HPDE6-E6E7 (cell line): Measurements from ENCODE around the gene FOXF2.

Source experiments
- DNase-seq: peaks from one replicate; pipeline ENCODE4 v3.0.0; 2011; ENCODE audit warnings: missing footprints; ENCODE audit errors: extremely low spot score

Gene FOXF2

DNA sequence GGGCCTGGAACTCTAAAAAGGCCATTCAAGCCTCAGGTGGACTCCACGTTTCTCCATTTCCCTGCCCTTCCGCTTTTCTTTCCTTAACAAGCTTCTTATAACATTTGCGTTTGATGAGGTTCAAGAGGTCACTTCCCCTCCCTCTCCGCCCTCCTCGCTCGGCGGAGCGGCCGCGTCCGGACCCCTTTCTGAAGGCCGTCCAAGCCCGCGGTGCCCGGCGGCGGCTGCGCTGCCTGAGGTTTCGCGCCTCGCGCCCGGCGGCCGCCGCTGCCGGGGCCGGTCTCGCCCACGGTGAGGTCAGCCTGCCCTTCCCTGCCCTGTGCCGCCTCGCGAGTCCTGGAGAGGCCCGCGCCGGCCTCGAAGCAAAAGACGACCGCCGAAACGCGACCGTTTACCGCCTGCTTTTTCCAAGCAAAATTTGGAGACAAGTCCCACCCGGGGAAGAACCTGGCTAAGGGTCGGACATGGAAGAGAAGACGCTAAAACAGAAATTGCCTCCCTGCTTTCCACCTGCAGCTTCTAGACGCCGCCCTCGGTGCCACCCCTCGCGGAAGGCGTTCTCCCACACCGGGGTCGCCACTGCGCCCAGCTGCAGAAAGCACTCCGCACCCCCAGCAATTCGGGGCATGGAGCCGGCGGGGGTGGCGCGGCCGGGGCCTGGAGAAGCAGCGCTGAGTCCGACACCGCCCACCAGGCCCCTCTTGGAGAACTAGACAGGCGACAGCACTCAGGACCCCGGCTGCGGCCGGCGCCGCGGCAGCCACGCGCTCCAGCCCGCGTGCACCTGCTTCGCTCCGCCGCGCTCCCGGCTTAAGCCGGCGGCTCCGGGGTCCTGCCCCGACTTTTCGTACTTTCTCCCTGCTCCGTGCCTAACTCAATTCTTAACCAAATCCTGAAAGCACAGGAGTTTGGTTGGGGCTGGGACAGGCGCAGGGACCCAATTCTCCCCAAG is 11.0 kb upstream of the FOXF2 start:
- no peak for DNase-seq

DNA sequence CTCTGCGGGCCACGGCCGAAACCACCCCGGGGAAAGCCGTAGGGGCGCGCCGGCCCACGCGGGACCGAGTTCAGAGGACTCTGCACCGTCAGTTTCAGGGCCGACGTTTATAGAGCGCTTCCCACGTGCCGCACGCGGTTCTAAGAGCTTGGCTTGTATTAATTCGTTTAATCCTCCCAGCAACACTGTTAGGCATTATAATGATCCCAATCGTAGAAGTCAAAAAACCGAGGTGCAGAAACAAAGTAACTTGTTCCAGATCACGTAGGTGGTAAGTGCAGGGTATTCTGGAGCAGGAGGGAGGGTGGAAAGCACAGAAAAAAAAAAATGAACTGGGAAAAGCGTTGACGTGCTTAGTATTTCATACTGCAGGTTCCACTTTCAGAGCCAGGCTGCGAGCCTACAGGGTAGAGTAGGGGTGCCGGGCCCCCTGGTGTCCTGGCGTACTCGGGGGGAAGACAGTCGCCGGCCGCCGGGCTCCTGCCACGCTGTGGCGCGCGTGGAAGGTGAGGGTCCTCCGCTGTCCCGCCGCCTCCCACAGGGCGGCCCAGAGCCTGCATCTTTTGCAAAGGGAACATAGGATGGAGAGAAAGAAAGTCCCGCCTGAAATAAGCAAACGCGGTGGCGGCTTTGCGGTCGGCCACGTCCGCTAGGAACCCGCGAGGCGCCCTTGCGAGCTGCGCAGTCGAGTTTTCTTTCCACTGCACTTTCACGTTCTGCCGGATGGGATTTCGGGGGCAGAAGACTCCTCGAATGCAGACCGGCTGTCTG is 10.2 kb upstream of the FOXF2 start:
- DNase-seq = no peak

GRCh38 chr6:1379788-1380147 is 9.6 kb upstream of the FOXF2 start:
- DNase-seq = no peak

GRCh38 chr6:1380625-1381427 is 8.6 kb upstream of the FOXF2 start:
- DNase-seq = no peak

DNA sequence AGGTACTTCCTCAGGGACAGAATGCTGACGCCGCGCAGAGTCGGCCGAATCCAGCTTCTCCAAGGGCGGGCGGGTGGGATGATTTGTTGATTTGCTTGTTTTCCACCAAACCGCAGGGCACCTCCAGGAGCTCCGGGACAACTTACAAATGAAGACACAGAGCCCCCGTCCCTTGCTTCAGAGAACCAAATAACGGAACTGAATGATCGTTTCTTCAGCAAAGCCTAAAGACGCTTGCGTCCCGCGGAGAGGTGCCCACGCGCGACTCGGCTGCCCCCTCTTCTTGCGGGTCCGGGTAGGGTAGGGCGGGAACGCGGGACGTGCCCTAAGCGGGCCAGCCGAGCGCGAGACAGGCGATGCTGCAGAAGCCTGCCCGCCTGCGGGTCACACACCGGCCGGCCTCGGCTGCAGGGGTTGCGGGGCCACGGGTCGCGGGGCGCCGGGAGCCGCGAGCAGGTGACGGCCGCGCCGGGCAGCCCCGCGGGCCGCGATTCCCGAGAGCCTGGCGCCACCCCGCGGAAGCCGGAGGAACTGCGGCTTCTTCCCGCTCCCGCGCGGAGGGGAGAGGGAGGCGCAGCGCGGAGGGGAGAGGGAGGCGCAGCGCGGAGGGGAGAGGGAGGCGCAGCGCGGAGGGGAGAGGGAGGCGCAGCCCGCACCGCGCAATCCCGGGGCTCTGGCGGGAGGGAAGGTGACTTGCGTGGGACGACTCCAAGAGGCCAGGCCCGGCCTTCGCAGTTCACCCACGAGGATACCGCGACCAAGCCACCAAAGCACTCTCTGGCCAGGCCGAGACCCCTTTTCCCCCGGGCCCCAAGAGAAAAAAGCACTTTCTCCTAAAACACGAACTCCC is 7.7 kb upstream of the FOXF2 start:
- no peak for DNase-seq

DNA sequence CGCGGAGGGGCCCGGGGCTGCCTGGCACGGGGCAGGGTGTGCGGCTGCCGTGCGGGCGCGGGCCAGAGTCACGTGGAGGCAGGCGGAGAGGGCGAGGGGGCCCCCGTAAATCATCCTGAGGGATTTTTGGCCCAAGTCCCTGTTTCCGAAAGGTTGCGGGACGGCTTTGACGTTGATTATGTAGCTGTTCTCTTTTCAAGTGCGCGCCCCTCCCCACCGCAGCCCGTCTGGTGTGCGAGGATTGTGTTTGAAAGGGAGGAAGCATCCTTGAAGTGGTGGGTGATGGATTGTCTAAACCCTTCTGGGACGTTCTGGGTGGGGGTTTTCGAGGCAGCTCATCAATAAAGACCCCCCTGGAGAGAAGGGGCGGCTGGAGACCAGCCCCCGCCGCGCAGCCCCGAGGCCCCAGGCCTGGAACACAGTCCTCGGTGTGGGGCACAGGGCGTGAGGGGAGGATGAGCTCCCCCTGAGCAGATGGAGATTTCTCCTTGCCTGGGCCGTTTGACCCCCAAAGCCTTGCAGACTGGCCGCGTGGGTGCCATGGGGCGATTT is 7.0 kb upstream of the FOXF2 start:
- no peak for DNase-seq

GRCh38 chr6:1382883-1383728 is 6.3 kb upstream of the FOXF2 start:
- no peak for DNase-seq

- no peak for DNase-seq
Measured at GRCh38 chr6:1383729-1384548, 5.4 kb upstream of the FOXF2 start.

GRCh38 chr6:1384549-1385128 is 4.7 kb upstream of the FOXF2 start:
- DNase-seq = no peak

DNA sequence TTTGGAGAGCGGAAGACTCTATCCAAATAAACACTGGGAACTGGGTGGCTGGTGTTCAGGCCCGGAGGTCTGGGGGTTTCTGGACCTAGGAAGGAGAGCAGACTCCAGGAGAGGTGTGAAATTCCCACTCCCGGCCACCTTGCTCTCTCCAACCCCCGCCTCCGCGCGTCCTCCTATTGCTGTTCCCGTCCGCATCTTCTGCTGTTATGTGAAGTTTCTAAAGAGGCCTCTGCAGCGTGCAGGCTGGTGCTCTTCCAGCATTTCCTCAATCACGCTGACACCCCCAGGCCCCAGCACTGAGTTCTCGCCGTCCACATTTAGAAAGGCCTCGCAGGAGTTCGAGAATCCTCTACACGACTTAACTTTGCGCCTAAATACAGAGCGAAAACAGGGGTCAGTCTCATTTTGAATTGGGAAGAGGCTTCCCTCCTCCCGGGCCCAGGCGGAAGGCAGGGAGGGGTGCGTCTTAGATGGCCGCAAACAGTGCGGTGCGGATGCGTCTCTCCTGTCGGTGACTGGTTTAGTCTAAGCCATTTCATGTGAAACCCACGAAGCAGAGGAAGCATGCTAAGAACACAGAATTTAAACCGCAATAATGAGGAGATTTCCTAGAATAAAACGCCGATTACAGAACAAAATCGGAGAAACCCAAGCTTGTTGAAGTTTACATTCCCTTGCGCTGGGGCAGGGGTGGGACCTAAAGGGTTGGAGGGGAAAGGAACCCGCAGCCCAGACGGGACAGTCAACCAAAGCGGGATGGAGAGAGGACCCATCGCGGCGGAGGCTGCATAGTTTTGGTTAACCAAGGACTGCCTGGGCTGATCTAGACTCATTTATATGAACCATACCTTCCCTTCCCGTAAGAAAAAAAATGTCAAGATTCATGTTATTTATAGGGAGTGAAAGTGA is 4.0 kb upstream of the FOXF2 start:
- DNase-seq = no peak

GRCh38 chr6:1386038-1386709 is 3.2 kb upstream of the FOXF2 start:
- no peak for DNase-seq

GRCh38 chr6:1387538-1387875 is 1.9 kb upstream of the FOXF2 start:
- DNase-seq = no peak

DNA sequence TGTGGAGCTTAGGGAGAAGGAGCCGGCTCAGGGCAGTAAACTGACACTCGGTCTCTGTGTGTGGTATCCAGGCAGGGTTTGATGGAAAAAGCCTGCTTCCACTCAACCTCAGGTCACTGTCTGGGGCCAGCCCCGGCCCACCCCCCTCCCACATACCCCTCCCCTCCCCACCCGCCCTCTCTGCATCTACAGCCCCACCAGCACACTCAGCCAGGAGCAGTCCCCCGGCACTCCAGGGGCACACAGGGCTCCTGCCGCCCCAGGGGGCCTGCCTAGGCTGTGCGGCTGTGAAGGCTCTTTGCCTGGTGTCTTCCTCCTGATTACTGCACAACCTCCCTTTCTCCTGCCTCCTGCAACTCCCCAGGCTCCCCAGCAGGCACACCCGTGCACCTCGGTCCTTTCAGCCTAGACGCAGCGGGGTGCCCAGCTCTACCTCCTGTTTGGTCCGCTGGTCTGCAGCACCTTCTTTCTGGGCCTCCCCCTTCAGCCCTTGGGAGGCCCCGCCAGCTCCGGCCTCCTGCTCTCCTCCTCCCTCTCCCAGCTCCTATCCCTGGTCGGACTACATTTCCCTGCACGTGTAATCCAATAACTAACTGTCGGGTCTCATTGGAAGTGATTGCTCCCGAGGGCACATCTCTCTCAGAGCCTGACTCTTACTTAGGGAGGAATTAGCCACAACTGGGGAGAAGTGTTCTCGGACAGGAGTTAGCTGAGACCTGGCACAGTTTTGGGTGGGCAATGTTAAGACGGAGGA is 1.3 kb upstream of the FOXF2 start:
- DNase-seq = no peak

DNA sequence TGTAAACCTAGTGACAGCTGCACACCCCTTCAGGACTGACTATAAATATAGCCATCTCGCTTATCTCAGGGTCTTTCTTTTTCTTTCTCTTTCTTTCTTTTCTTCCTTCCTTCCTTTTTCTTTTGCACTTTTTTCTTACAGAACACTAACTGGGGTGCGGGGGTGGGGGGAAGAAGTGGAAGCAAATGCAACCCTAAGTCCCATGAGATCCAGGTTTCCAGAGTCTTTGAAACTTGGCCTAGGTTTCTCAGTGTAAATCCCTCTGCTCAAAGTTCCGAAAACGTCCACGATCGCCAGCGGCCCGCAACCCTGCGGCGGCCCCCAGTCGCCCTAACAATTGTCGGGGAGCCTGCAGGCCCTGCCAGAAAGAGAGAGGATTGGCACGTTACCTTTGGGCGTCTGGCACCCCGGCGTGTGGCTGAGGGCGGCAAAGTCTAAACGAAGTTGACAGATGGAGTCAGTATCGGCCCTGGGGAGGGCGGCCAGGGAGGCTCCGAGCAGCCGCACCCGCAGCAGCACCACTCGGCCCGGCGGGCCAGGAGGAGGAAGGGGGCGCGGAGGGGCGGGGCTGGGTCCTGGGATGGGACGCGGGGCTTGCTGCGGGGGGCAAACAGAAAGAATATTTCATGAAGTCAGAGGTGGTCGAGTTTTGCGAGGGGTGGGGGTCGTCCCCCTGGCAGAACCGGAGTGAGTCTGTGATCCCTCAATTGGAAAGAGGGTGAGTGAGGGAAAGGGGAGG is 577 bp upstream of the FOXF2 start:
- DNase-seq = no peak

DNA sequence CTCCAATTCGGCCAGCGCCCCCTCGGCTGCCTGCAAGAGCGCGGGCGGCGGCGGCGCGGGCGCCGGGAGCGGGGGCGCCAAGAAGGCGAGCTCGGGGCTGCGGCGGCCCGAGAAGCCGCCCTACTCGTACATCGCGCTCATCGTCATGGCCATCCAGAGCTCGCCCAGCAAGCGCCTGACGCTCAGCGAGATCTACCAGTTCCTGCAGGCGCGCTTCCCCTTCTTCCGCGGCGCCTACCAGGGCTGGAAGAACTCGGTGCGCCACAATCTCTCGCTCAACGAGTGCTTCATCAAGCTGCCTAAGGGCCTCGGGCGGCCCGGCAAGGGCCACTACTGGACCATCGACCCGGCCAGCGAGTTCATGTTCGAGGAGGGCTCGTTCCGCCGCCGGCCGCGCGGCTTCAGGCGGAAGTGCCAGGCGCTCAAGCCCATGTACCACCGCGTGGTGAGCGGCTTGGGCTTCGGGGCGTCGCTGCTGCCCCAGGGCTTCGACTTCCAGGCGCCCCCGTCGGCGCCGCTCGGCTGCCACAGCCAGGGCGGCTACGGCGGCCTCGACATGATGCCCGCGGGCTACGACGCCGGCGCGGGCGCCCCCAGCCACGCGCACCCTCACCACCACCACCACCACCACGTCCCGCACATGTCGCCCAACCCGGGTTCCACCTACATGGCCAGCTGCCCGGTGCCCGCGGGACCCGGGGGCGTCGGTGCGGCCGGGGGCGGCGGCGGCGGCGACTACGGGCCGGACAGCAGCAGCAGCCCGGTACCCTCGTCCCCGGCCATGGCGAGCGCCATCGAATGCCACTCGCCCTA is 963 bp downstream of the FOXF2 start:
- no peak for DNase-seq
